ENCODE measurements around the gene SPN. TPM values are rescaled to one million over a fixed set of nuclear protein-coding genes. Genes with fewer than 3 reads are reported as not detected.

Gene SPN
- total RNA-seq, 4 donors from 2014 or later, result 0.26 to 2.4 (median 0.83) TPM; not detected in 1

DNA sequence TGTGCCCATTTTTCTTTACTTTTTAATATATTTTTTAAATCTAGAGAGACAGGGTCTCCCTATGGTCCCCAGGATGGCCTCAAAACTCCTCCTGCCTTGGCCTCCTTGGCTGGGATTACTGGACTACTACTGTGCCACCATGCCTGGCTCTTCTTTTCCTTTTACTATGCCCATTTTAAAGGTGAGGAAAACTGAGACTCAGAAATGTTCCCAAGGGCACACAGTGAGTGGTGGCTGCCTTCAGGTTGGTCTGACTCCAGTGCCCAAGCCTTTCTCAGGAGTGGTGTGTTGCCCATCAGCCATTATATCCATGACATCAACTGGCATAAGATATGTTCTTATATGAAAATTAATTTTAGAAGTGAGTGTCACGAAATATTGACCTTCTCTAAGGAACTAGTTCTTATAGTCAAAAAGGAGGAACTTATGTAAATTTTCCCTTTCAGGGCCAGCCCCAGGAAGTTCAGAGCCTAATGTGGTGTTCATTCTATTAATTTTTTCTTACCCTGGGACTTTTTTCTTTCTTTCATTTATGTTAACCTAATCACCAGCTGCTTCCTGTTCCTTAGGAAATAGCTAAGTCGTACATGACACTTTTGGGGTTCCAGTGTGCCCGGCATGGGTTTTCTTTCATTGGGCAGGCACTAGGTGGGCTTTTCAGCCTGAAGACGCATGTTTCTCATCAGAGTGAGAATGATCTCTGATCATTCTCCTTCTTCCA is 17.9 kb upstream of the SPN start:
- Histone ChIP-seq H3K9me3 (no peaks in the 10 kb centered on the region), H3K36me3 (no peaks in the 10 kb centered on the region), H3K27me3 (no peaks in the 10 kb centered on the region), H3K4me3 (no peak overlapping the region), H3K27ac (no peak overlapping the region), H3K4me1 (no peaks in the 10 kb centered on the region)
- intact Hi-C loops (cut with DNase I; ENCODE audit: low total_unique reads), result no loop called here
- no peak for DNase-seq
- TF ChIP-seq, protein P1, sequence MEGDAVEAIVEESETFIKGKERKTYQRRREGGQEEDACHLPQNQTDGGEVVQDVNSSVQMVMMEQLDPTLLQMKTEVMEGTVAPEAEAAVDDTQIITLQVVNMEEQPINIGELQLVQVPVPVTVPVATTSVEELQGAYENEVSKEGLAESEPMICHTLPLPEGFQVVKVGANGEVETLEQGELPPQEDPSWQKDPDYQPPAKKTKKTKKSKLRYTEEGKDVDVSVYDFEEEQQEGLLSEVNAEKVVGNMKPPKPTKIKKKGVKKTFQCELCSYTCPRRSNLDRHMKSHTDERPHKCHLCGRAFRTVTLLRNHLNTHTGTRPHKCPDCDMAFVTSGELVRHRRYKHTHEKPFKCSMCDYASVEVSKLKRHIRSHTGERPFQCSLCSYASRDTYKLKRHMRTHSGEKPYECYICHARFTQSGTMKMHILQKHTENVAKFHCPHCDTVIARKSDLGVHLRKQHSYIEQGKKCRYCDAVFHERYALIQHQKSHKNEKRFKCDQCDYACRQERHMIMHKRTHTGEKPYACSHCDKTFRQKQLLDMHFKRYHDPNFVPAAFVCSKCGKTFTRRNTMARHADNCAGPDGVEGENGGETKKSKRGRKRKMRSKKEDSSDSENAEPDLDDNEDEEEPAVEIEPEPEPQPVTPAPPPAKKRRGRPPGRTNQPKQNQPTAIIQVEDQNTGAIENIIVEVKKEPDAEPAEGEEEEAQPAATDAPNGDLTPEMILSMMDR (IDR thresholded peaks at IDR 0.05), result no peak
- TF ChIP-seq POLR2A (IDR thresholded peaks at IDR 0.05), result no peak

- no peaks in the 10 kb centered on the region for H3K4me1 ChIP-seq
- TF ChIP-seq, protein P1 (IDR thresholded peaks at IDR 0.05), result no peak
- TF ChIP-seq POLR2A (IDR thresholded peaks at IDR 0.05), result no peak
- H3K9me3 ChIP-seq, result no peaks in the 10 kb centered on the region
- no peak overlapping the region for H3K27ac ChIP-seq
- H3K4me3 ChIP-seq, result no peak overlapping the region
- no peaks in the 10 kb centered on the region for H3K27me3 ChIP-seq
- no peak for DNase-seq
- intact Hi-C loops (cut with DNase I; ENCODE audit: low total_unique reads), result no loop called here
- H3K36me3 ChIP-seq, result no peaks in the 10 kb centered on the region
Measured at GRCh38 chr16:29645694-29646187, 17.3 kb upstream of the SPN start.

DNA sequence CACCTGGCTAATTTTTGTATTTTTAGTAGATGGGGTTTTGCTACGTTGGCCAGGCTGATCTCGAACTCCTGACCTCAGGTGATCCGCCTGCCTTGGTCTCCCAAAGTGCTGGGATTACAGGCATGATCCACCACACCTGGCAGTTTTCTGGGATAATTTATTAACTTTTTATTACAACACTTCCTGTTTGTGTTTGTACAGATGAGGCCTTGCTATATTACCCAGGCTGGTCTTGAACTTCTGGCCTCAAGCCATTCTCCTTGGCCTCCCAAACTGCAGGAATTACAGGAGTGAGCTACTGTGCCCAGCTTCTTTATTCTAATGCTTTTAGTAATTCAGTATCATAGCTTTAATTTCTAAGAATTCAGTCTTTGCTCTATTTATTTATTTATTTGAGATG is 16.1 kb upstream of the SPN start:
- no peak for DNase-seq
- no peak overlapping the region for H3K27ac ChIP-seq
- no peaks in the 10 kb centered on the region for H3K27me3 ChIP-seq
- no peak overlapping the region for H3K4me3 ChIP-seq
- H3K4me1 ChIP-seq, result no peaks in the 10 kb centered on the region
- TF ChIP-seq, protein P1 (IDR thresholded peaks at IDR 0.05), result no peak
- no peak for TF ChIP-seq POLR2A (IDR thresholded peaks at IDR 0.05)
- no peaks in the 10 kb centered on the region for H3K36me3 ChIP-seq
- intact Hi-C loops (cut with DNase I; ENCODE audit: low total_unique reads), result no loop called here
- H3K9me3 ChIP-seq, result no peaks in the 10 kb centered on the region

- intact Hi-C loops (cut with DNase I; ENCODE audit: low total_unique reads), result no loop called here
Measured at GRCh38 chr16:29649588-29650494, 13.2 kb upstream of the SPN start.

More at GRCh38 chr16:29649588-29650494, 13.2 kb upstream of the SPN start:
- no peak for TF ChIP-seq POLR2A (IDR thresholded peaks at IDR 0.05)
- TF ChIP-seq, protein P1 (IDR thresholded peaks at IDR 0.05), result no peak
- no peak overlapping the region for H3K27ac ChIP-seq
- H3K36me3 ChIP-seq, result no peaks in the 10 kb centered on the region
- H3K4me3 ChIP-seq, result no peak overlapping the region
- H3K4me1 ChIP-seq, result no peaks in the 10 kb centered on the region
- DNase-seq, result no peak
- H3K27me3 ChIP-seq, result no peaks in the 10 kb centered on the region
- H3K9me3 ChIP-seq, result no peaks in the 10 kb centered on the region
